ENCODE results near the gene APMAP. TPM values are rescaled to one million over a fixed set of nuclear protein-coding genes. Genes with fewer than 3 reads are reported as not detected.

The APMAP gene
- total and polyA plus RNA-seq, 4 donors, result 132 to 378 (median 234) TPM

- Histone ChIP-seq H3K4me1 (ENCODE audit: control insufficient read depth in 4 of 4, insufficient read depth in 4 of 4, low read length in 3 of 4) (peaks cover 8 to 34% (median 20%) of the 10 kb centered on the region in 4 donors), H3K9me3 (ENCODE audit: control insufficient read depth in 4 of 4, low read length in 3 of 4) (no peaks in the 10 kb centered on the region), H3K27ac (ENCODE audit: low read depth in 1 of 2, low read length in 2 of 2) (no peak overlapping the region), H3K36me3 (ENCODE audit: control insufficient read depth in 4 of 4, insufficient read depth in 3 of 4, low read depth in 1 of 4, low read length in 3 of 4) (no peaks in the 10 kb centered on the region), H3K9ac (ENCODE audit: low read depth in 1 of 2, low read length in 2 of 2) (no peak overlapping the region), H3K4me3 (ENCODE audit: low read depth in 1 of 3, low read length in 3 of 3) (no peak overlapping the region), H3K27me3 (ENCODE audit: control insufficient read depth in 4 of 4, insufficient read depth in 4 of 4, low read length in 3 of 4) (no peaks in the 10 kb centered on the region)
- no peak for DNase-seq (ENCODE audit: low spot score)
- 94% methylated on average over 12 of the region's 12 CpGs for WGBS
- TF ChIP-seq YY1 (IDR thresholded peaks at IDR 0.05) (no peak), HNF4A (conservative IDR thresholded peaks at IDR 0.05) (no peak), REST (IDR thresholded peaks at IDR 0.05) (no peak), FOXA1 (IDR thresholded peaks at IDR 0.05) (no peak), RXRA (IDR thresholded peaks at IDR 0.05) (no peak), JUND (IDR thresholded peaks at IDR 0.05) (no peak), NR2F2 (IDR thresholded peaks at IDR 0.05) (no peak), TAF1 (conservative IDR thresholded peaks at IDR 0.05) (no peak), GABPA (IDR thresholded peaks at IDR 0.05 in 1 of 2, conservative IDR thresholded peaks at IDR 0.05 in 1 of 2) (no peak), HNF4G (IDR thresholded peaks at IDR 0.05) (no peak)
- TF ChIP-seq, protein P1, sequence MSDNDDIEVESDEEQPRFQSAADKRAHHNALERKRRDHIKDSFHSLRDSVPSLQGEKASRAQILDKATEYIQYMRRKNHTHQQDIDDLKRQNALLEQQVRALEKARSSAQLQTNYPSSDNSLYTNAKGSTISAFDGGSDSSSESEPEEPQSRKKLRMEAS (IDR thresholded peaks at IDR 0.05), result no peak
- TF ChIP-seq, protein P2, sequence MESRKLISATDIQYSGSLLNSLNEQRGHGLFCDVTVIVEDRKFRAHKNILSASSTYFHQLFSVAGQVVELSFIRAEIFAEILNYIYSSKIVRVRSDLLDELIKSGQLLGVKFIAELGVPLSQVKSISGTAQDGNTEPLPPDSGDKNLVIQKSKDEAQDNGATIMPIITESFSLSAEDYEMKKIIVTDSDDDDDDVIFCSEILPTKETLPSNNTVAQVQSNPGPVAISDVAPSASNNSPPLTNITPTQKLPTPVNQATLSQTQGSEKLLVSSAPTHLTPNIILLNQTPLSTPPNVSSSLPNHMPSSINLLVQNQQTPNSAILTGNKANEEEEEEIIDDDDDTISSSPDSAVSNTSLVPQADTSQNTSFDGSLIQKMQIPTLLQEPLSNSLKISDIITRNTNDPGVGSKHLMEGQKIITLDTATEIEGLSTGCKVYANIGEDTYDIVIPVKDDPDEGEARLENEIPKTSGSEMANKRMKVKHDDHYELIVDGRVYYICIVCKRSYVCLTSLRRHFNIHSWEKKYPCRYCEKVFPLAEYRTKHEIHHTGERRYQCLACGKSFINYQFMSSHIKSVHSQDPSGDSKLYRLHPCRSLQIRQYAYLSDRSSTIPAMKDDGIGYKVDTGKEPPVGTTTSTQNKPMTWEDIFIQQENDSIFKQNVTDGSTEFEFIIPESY (IDR thresholded peaks at IDR 0.05), result no peak
- TF ChIP-seq, protein P3, sequence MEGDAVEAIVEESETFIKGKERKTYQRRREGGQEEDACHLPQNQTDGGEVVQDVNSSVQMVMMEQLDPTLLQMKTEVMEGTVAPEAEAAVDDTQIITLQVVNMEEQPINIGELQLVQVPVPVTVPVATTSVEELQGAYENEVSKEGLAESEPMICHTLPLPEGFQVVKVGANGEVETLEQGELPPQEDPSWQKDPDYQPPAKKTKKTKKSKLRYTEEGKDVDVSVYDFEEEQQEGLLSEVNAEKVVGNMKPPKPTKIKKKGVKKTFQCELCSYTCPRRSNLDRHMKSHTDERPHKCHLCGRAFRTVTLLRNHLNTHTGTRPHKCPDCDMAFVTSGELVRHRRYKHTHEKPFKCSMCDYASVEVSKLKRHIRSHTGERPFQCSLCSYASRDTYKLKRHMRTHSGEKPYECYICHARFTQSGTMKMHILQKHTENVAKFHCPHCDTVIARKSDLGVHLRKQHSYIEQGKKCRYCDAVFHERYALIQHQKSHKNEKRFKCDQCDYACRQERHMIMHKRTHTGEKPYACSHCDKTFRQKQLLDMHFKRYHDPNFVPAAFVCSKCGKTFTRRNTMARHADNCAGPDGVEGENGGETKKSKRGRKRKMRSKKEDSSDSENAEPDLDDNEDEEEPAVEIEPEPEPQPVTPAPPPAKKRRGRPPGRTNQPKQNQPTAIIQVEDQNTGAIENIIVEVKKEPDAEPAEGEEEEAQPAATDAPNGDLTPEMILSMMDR (IDR thresholded peaks at IDR 0.05; ENCODE audit: low read depth, low read length, missing input control), result no peak
- TF ChIP-seq, protein P4, sequence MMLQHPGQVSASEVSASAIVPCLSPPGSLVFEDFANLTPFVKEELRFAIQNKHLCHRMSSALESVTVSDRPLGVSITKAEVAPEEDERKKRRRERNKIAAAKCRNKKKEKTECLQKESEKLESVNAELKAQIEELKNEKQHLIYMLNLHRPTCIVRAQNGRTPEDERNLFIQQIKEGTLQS (IDR thresholded peaks at IDR 0.05), result no peak
Observed at GRCh38 chr20:25006431-25007167, 14.0 kb upstream of the APMAP start.

DNA sequence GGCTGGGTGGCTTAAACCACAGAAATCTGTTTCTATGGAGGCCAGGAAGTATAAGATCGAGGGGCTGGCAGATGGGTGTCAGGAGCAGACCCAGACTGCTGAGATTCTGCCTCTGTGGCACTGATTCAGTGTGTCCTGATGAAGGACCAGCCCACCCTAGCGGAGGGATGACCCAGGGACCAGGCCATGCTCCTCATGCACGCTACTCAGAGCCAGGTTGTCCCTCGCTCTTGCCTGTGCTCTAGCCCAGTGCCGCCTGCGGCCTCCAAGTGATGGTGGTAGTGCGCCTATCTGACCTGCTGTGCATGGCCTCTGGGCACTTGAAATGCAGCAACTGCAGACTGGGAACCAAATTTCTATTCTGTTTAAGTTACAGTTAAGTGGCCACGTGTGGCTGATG is 13.1 kb upstream of the APMAP start:
- Histone ChIP-seq H3K4me1 (ENCODE audit: control insufficient read depth in 4 of 4, insufficient read depth in 4 of 4, low read length in 3 of 4) (peaks cover 2 to 25% (median 14%) of the 10 kb centered on the region in 4 donors), H3K4me3 (ENCODE audit: low read depth in 1 of 3, low read length in 3 of 3) (no peak overlapping the region), H3K9ac (ENCODE audit: low read depth in 1 of 2, low read length in 2 of 2) (no peak overlapping the region), H3K36me3 (ENCODE audit: control insufficient read depth in 4 of 4, insufficient read depth in 3 of 4, low read depth in 1 of 4, low read length in 3 of 4) (no peaks in the 10 kb centered on the region), H3K27me3 (ENCODE audit: control insufficient read depth in 4 of 4, insufficient read depth in 4 of 4, low read length in 3 of 4) (no peaks in the 10 kb centered on the region), H3K9me3 (ENCODE audit: control insufficient read depth in 4 of 4, low read length in 3 of 4) (no peaks in the 10 kb centered on the region), H3K27ac (ENCODE audit: low read depth in 1 of 2, low read length in 2 of 2) (no peak overlapping the region)
- DNase-seq (ENCODE audit: low spot score), result no peak
- 94% methylated on average over 8 of the region's 8 CpGs for WGBS
- no peak for TF ChIP-seq HNF4A (conservative IDR thresholded peaks at IDR 0.05)
- no peak for TF ChIP-seq GABPA (IDR thresholded peaks at IDR 0.05 in 1 of 2, conservative IDR thresholded peaks at IDR 0.05 in 1 of 2)
- TF ChIP-seq TAF1 (conservative IDR thresholded peaks at IDR 0.05), result no peak
- TF ChIP-seq EGR1 (IDR thresholded peaks at IDR 0.05; ENCODE audit: low read depth in 2 of 2), result no peak
- TF ChIP-seq RAD21 (IDR thresholded peaks at IDR 0.05), result no peak
- no peak for TF ChIP-seq FOXA2 (IDR thresholded peaks at IDR 0.05)
- TF ChIP-seq, protein P2 (IDR thresholded peaks at IDR 0.05), result no peak
- no peak for TF ChIP-seq FOXA1 (IDR thresholded peaks at IDR 0.05)
- TF ChIP-seq, protein P3 (IDR thresholded peaks at IDR 0.05; ENCODE audit: low read depth, low read length, missing input control), result no peak
- TF ChIP-seq NR2F2 (IDR thresholded peaks at IDR 0.05), result no peak
- TF ChIP-seq, protein P1 (IDR thresholded peaks at IDR 0.05), result no peak
- TF ChIP-seq, protein P4 (IDR thresholded peaks at IDR 0.05), result no peak
- no peak for TF ChIP-seq RXRA (IDR thresholded peaks at IDR 0.05)

All from liver (tissue), 9 donors.